WERI-Rb-1 (cell line): ENCODE results near the gene GPR85.
"Not testable (repeated sequence)": the region's sequence is repeated elsewhere in the genome, so short reads cannot be mapped to it uniquely, and the experiment has no call there.

Experiments used
- DNase-seq: peaks from one replicate; pipeline ENCODE4 v3.0.0-alpha.2; 2020
- H3K27ac ChIP-seq: fragments of 250-450 bp; sonication (Bioruptor Pico); 2 replicates; pipeline ENCODE4 v1.5.1; 2020; ENCODE audit warnings: mild to moderate bottlenecking, moderate library complexity
- H3K27me3 ChIP-seq: fragments of 250-450 bp; sonication (Bioruptor Pico); 2 replicates; pipeline ENCODE4 v1.5.1; 2021; ENCODE audit warnings: mild to moderate bottlenecking, low read depth, moderate library complexity; ENCODE audit not compliant: insufficient read depth, severe bottlenecking
- H3K36me3 ChIP-seq: fragments of 250-450 bp; sonication (Bioruptor Pico); 2 replicates; pipeline ENCODE4 v1.5.1; 2020; ENCODE audit warnings: mild to moderate bottlenecking, moderate library complexity
- H3K4me3 ChIP-seq: 2 replicates; pipeline ENCODE4 v1.5.1; 2011; ENCODE audit warnings: low read depth, mild to moderate bottlenecking, control low read depth, low read length
- H3K9me3 ChIP-seq: fragments of 250-450 bp; sonication (Bioruptor Pico); 2 replicates; pipeline ENCODE4 v1.5.1; 2021; ENCODE audit warnings: mild to moderate bottlenecking, moderate library complexity; ENCODE audit not compliant: severe bottlenecking
- CTCF ChIP-seq: IDR thresholded peaks from 2 replicates; pipeline ENCODE4 v1.5.1; 2011; ENCODE audit warnings: low read depth, mild to moderate bottlenecking, control low read depth, inconsistent platforms, low read length

Gene GPR85

DNA sequence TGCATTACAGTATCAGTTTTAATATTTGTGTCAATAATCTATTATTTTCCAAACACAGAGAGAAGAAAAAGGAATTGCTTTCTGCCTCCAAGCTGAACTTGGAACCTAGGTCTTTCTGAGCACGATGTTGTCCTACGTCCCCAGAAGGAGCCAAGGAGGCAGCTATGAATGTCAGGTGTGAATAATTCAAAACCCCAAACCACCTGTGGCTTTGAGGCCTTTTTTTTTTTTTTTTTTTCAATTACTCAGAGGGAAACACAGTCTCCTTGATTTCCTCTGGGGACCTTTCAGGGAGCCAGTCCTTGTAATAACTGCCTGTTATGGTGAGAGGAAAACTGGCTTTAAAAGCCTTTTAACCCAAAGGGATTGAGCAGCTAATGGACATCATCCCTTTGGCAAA, 8.3 kb downstream of the GPR85 start:
- no peaks in the 10 kb centered on the region for H3K9me3 ChIP-seq
- no peak for TF ChIP-seq CTCF
- H3K36me3 ChIP-seq = no peaks in the 10 kb centered on the region
- no peak overlapping the region for H3K27ac ChIP-seq
- DNase-seq = no peak
- no peaks in the 10 kb centered on the region for H3K27me3 ChIP-seq
- H3K4me3 ChIP-seq = no peak overlapping the region

GRCh38 chr7:113076703-113077102, 9.9 kb downstream of the GPR85 start:
- no peaks in the 10 kb centered on the region for H3K36me3 ChIP-seq

GRCh38 chr7:113071465-113071864, 15.2 kb downstream of the GPR85 start:
- Histone ChIP-seq H3K27ac (no peak overlapping the region), H3K36me3 (no peaks in the 10 kb centered on the region), H3K4me3 (no peak overlapping the region), H3K9me3 (no peaks in the 10 kb centered on the region), H3K27me3 (no peaks in the 10 kb centered on the region)
- TF ChIP-seq CTCF = no peak
- DNase-seq = no peak

More at GRCh38 chr7:113076703-113077102, 9.9 kb downstream of the GPR85 start:
- Histone ChIP-seq H3K9me3 (no peaks in the 10 kb centered on the region), H3K27ac (no peak overlapping the region), H3K27me3 (no peaks in the 10 kb centered on the region), H3K4me3 (no peak overlapping the region)
- no peak for DNase-seq
- TF ChIP-seq CTCF = no peak

DNA sequence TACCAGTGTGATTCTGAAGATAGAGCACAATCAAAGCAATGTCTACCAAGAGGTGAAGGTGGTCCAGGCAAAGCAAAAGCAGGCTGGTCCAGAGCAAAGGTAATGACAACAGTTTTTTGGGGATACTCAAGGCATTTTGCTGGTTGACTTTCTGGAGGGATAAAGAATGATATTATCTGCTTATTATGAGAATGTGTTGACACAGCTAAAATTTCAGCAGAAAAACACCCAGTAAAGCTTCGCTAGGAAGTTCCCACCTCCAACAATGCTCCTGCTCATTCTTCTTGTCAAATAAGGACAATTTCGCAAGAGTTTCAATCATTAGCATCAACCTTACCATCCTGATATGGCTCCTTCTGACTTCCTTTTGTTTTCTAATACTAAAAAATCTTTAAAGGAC, 24.1 kb downstream of the GPR85 start:
- TF ChIP-seq CTCF = no peak
- Histone ChIP-seq H3K27ac (no peak overlapping the region), H3K36me3 (no peaks in the 10 kb centered on the region), H3K27me3 (no peaks in the 10 kb centered on the region), H3K4me3 (no peak overlapping the region), H3K9me3 (no peaks in the 10 kb centered on the region)
- no peak for DNase-seq

- Histone ChIP-seq H3K36me3 (no peaks in the 10 kb centered on the region), H3K27me3 (no peaks in the 10 kb centered on the region), H3K27ac (no peak overlapping the region), H3K4me3 (no peak overlapping the region), H3K9me3 (no peaks in the 10 kb centered on the region)
- DNase-seq = no peak
- no peak for TF ChIP-seq CTCF
Observed at GRCh38 chr7:113060100-113060499, 26.5 kb downstream of the GPR85 start.

DNA sequence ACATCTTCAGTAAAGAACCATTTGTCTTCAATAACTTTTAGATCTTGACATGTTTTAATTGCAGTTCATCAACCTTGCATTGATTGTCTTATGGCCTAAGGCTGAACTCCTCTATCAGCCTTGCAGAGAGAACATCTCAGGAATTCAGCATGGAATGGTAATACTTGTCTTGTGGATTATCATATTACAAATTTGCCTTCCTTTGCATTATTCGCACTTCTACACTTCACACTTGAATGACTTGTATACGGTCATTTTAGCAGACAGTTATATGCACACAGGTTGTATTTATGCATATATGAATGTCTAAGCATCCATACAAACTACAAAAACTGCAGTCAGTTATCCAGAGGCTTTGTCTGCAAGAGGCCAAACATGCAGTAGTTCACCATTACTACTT, 31.7 kb downstream of the GPR85 start:
- no peaks in the 10 kb centered on the region for H3K9me3 ChIP-seq
- TF ChIP-seq CTCF = no peak
- DNase-seq = no peak
- H3K27me3 ChIP-seq = no peaks in the 10 kb centered on the region
- H3K36me3 ChIP-seq = no peaks in the 10 kb centered on the region
- no peak overlapping the region for H3K27ac ChIP-seq
- H3K4me3 ChIP-seq = no peak overlapping the region

DNA sequence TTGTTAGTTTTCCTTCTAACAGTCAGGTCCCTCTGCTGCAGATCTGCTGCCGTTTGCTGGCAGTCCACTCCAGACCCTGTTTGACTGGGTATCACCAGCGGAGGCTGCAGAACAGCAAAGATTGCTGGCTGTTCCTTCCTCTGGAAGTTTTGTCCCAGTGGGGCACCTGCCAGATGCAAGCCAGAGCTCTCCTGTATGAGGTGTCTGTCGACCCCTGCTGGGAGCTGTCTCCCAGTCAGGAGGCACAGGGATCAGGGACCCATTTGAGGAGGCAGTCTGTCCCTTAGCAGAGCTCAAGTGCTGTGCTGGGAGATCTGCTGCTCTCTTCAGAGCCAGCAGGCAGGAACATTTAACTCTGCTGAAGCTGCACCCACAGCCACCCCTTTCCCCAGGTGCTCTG, 32.4 kb downstream of the GPR85 start:
- H3K4me3 ChIP-seq, H3K27me3 ChIP-seq, H3K27ac ChIP-seq, H3K36me3 ChIP-seq, H3K9me3 ChIP-seq, DNase-seq: not testable (repeated sequence)

DNA sequence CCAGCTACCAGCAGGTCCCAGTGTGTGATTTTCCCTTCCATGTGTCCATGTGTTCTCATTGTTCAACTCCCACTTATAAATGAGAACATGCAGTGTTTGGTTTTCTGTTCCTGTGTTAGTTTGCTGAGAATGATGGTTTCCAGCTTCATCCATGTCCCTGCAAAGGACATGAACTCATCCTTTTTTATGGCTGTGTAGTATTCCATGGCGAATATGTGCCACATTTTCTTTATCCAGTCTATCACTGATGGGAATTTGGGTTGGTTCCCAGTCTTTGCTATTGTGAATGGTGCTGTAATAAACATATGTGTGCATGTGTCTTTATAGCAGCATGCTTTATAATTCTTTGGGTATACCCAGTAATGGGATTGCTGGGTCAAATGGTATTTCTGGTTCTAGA, 37.4 kb downstream of the GPR85 start:
- not testable (repeated sequence) for H3K4me3 ChIP-seq, H3K9me3 ChIP-seq, H3K27ac ChIP-seq, DNase-seq, H3K36me3 ChIP-seq, H3K27me3 ChIP-seq
